Breast epithelium (tissue), 3 donors: ENCODE measurements around the gene OR51V1.

Experiments used
- POLR2A ChIP-seq: fragments of 450-650 bp; IDR thresholded peaks from one replicate; pipeline ENCODE4 v1.6.1; 2016; ENCODE audit warnings: antibody characterized with exemption, mild to moderate bottlenecking, moderate library complexity
- TF ChIP-seq, protein P1 (sequence below), 3 donors: fragments of 450-650 bp; IDR thresholded peaks; one replicate each; pipeline ENCODE4 v1.5.1; 2016 to 2017; ENCODE audit warnings: antibody characterized with exemption in 3 of 3, mild to moderate bottlenecking in 3 of 3, moderate library complexity in 3 of 3

DNA sequence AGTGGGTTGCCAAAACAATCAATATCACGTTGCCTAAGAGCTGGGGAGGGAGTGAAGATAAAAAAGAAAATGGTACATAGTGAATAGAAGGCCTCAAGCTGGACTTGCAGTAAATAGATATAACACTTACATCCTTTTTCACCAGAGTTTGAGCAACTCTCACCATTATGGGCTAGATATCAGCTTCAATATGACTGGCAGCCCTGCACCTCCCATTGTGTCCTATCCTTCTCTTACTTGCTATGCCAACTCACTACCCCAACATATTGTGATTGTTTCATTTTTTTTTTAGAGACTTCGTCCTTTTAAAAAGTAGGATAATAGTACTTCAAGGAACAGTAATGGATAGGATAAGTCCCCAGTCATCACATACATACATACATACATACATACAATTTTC lies 41.7 kb upstream of the OR51V1 start:
- TF ChIP-seq, protein P1, sequence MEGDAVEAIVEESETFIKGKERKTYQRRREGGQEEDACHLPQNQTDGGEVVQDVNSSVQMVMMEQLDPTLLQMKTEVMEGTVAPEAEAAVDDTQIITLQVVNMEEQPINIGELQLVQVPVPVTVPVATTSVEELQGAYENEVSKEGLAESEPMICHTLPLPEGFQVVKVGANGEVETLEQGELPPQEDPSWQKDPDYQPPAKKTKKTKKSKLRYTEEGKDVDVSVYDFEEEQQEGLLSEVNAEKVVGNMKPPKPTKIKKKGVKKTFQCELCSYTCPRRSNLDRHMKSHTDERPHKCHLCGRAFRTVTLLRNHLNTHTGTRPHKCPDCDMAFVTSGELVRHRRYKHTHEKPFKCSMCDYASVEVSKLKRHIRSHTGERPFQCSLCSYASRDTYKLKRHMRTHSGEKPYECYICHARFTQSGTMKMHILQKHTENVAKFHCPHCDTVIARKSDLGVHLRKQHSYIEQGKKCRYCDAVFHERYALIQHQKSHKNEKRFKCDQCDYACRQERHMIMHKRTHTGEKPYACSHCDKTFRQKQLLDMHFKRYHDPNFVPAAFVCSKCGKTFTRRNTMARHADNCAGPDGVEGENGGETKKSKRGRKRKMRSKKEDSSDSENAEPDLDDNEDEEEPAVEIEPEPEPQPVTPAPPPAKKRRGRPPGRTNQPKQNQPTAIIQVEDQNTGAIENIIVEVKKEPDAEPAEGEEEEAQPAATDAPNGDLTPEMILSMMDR (IDR thresholded peaks at IDR 0.05) = no peak
- TF ChIP-seq POLR2A = no peak
